Vagina (tissue), 2 donors: ENCODE measurements around the gene MIEN1. TPM values are rescaled to one million over a fixed set of nuclear protein-coding genes. Genes with fewer than 3 reads are reported as not detected.

ENCODE experiments used
- DNase-seq, 2 donors: peaks; one replicate each; pipeline ENCODE4 v3.0.0-alpha.2; 2017; ENCODE audit errors: extremely low spot score in 2 of 2
- H3K27ac ChIP-seq: fragments of 200-600 bp; sonication (generic); one replicate; pipeline ENCODE4 v1.5.1; 2019
- H3K27me3 ChIP-seq: fragments of 200-600 bp; sonication (generic); one replicate; pipeline ENCODE4 v1.5.1; 2019
- H3K36me3 ChIP-seq, 2 donors: fragments of 200-600 bp; sonication (generic); one replicate each; pipeline ENCODE4 v1.5.1; 2017 to 2019
- H3K4me1 ChIP-seq: fragments of 200-600 bp; sonication (generic); one replicate; pipeline ENCODE4 v1.5.1; 2019
- H3K4me3 ChIP-seq, 2 donors: fragments of 200-600 bp; sonication (generic); 1 replicate in 1 of 2; 2 replicates in 1 of 2; pipeline ENCODE4 v1.5.1; 2016 to 2019
- H3K9me3 ChIP-seq: fragments of 200-600 bp; sonication (generic); one replicate; pipeline ENCODE4 v1.5.1; 2019
- CTCF ChIP-seq, 3 experiments: fragments of 450-650 bp in 2 of 3; fragments of 200-600 bp in 1 of 3; sonication (generic) in 1 of 3; IDR thresholded peaks; one replicate each; pipeline ENCODE4 v1.5.1; 2017 to 2019; ENCODE audit warnings: antibody characterized with exemption in 3 of 3, mild to moderate bottlenecking in 2 of 3, moderate library complexity in 2 of 3
- POLR2A ChIP-seq, 2 donors: fragments of 450-650 bp; IDR thresholded peaks; one replicate each; pipeline ENCODE4 v1.6.1; 2017; ENCODE audit warnings: antibody characterized with exemption in 2 of 2, mild to moderate bottlenecking in 2 of 2, moderate library complexity in 2 of 2
- POLR2AphosphoS5 ChIP-seq, 2 donors: sonication (generic); formaldehyde crosslinking; IDR thresholded peaks; one replicate each; pipeline ENCODE4 v1.9.0; 2017; ENCODE audit warnings: antibody characterized with exemption in 2 of 2, mild to moderate bottlenecking in 2 of 2, low read depth in 1 of 2; ENCODE audit not compliant: insufficient read depth in 1 of 2
- intact Hi-C: fragments of 100-400 bp; cut with DNase I; formaldehyde crosslinking; loops from one replicate; pipeline ENCODE4 v1.15.1; 2023
- total RNA-seq: library from RNA; depleted of rRNA; stranded (reverse); fragments of >200 nt; gene quantifications from one replicate; pipeline ENCODE4 v1.2.3, GENCODE V29; 2016

The MIEN1 gene
- total RNA-seq, 1 donor from 2014 or later: 74.2 TPM

GRCh38 chr17:39774047-39774446 is 43.7 kb upstream of the MIEN1 start:
- H3K27ac ChIP-seq: no peak overlapping the region
- intact Hi-C loops: no loop called here
- no peaks in the 10 kb centered on the region for H3K9me3 ChIP-seq
- H3K36me3 ChIP-seq: no peaks in the 10 kb centered on the region
- DNase-seq: no peak
- no peak overlapping the region for H3K4me3 ChIP-seq
- H3K4me1 ChIP-seq: no peaks in the 10 kb centered on the region
- H3K27me3 ChIP-seq: no peaks in the 10 kb centered on the region
- TF ChIP-seq CTCF (IDR thresholded peaks at IDR 0.05): no peak
- TF ChIP-seq POLR2AphosphoS5 (IDR thresholded peaks at IDR 0.05; ENCODE audit: insufficient read depth in 1 of 2, low read depth in 1 of 2): no peak
- TF ChIP-seq POLR2A (IDR thresholded peaks at IDR 0.05): no peak

- intact Hi-C loops: no loop called here
- Histone ChIP-seq H3K36me3 (no peaks in the 10 kb centered on the region), H3K4me3 (no peak overlapping the region), H3K4me1 (no peaks in the 10 kb centered on the region), H3K9me3 (no peaks in the 10 kb centered on the region), H3K27me3 (no peaks in the 10 kb centered on the region), H3K27ac (no peak overlapping the region)
- DNase-seq: no peak
- TF ChIP-seq POLR2A (IDR thresholded peaks at IDR 0.05) (no peak), POLR2AphosphoS5 (IDR thresholded peaks at IDR 0.05; ENCODE audit: insufficient read depth in 1 of 2, low read depth in 1 of 2) (no peak), CTCF (IDR thresholded peaks at IDR 0.05) (no peak)
Observed at GRCh38 chr17:39772987-39773934, 42.9 kb upstream of the MIEN1 start.

- H3K36me3 ChIP-seq: no peaks in the 10 kb centered on the region
- no peaks in the 10 kb centered on the region for H3K27me3 ChIP-seq
- H3K27ac ChIP-seq: no peak overlapping the region
- H3K4me1 ChIP-seq: no peaks in the 10 kb centered on the region
- no peak overlapping the region for H3K4me3 ChIP-seq
- no peaks in the 10 kb centered on the region for H3K9me3 ChIP-seq
- TF ChIP-seq POLR2A (IDR thresholded peaks at IDR 0.05) (no peak), CTCF (IDR thresholded peaks at IDR 0.05) (no peak), POLR2AphosphoS5 (IDR thresholded peaks at IDR 0.05; ENCODE audit: insufficient read depth in 1 of 2, low read depth in 1 of 2) (no peak)
- DNase-seq: no peak
- intact Hi-C loops: no loop called here
Observed at GRCh38 chr17:39772415-39772814, 42.1 kb upstream of the MIEN1 start.

GRCh38 chr17:39769974-39770587 is 39.7 kb upstream of the MIEN1 start:
- no peak for TF ChIP-seq POLR2A (IDR thresholded peaks at IDR 0.05)
- TF ChIP-seq POLR2AphosphoS5 (IDR thresholded peaks at IDR 0.05; ENCODE audit: insufficient read depth in 1 of 2, low read depth in 1 of 2): peak in 1 of 2 donors; percentile 78
- DNase-seq: no peak
- Histone ChIP-seq H3K4me1 (no peaks in the 10 kb centered on the region), H3K36me3 (no peaks in the 10 kb centered on the region), H3K27me3 (no peaks in the 10 kb centered on the region), H3K27ac (no peak overlapping the region), H3K9me3 (no peaks in the 10 kb centered on the region), H3K4me3 (no peak overlapping the region)
- intact Hi-C loops: no loop called here

GRCh38 chr17:39767147-39767546 is 36.8 kb upstream of the MIEN1 start:
- no peaks in the 10 kb centered on the region for H3K4me1 ChIP-seq
- no peaks in the 10 kb centered on the region for H3K27me3 ChIP-seq
- no peak for DNase-seq
- H3K27ac ChIP-seq: no peak overlapping the region
- H3K4me3 ChIP-seq: no peak overlapping the region
- no peaks in the 10 kb centered on the region for H3K36me3 ChIP-seq
- intact Hi-C loops: no loop called here
- TF ChIP-seq CTCF (IDR thresholded peaks at IDR 0.05) (no peak), POLR2AphosphoS5 (IDR thresholded peaks at IDR 0.05; ENCODE audit: insufficient read depth in 1 of 2, low read depth in 1 of 2) (no peak), POLR2A (IDR thresholded peaks at IDR 0.05) (no peak)
- no peaks in the 10 kb centered on the region for H3K9me3 ChIP-seq
